ENCODE measurements around the gene ACTRT3. TPM values are rescaled to one million over a fixed set of nuclear protein-coding genes. Genes with fewer than 3 reads are reported as not detected.

The ACTRT3 gene
- 3.3 TPM for total RNA-seq

DNA sequence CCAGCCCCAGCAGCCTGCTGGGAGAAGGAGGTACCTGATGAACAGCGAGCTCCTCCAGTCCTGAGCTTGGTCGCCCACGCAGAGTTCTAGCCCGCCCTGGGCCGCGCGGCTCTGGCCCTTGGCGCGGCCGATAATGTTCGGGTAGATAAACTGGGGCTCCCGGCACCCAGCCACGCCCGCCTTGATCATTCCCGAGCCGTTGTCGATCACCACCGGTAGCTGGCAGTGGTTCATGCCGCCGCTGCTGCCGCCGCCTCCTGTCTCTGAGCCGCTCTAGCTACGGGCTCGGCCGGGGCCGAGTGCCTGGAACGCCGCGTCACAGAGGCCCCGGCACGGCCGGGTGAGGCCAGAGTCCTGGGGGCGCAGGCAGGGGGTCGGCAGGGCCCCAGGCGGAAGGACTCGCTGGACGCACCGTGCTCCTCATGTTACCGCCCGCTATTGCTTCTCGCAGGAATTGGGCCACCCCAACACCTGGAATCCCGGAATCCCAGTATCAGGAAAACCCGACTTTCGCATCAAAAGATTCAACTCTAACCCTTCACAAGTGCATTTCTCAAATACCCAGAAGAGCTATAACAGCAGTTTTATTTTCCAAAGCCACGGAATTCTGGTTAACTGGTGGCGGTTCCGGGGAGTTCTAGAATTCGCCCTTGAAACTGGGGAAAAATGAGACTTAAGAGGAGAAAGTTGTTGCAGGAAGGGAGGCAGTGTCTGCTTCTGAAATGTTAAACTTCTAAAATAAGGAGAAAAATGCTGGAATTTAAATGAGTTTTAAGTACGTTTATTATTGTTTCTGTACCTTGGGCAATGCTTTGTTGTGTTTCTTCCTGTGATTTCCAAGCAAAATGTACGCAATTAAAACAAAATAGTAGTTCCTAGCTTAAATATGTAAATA, at the start of gene ACTRT3:
TSS of gene ACTRT3 (minus strand) at position 275 of the 895 bp plus-strand sequence. CDS start at position 234, 41 bp downstream.
- no peak for FAIRE-seq
- peak; percentile 44 to 54 for DNase-seq (ENCODE audit: low spot score in 2 of 2)

GRCh38 chr3:169818316-169818715, 49.0 kb upstream of the ACTRT3 start:
- no peak for FAIRE-seq
- no peak for DNase-seq (ENCODE audit: low spot score in 2 of 2)

GRCh38 chr3:169815590-169816150, 46.3 kb upstream of the ACTRT3 start:
- FAIRE-seq: no peak
- no peak for DNase-seq (ENCODE audit: low spot score in 2 of 2)

DNA sequence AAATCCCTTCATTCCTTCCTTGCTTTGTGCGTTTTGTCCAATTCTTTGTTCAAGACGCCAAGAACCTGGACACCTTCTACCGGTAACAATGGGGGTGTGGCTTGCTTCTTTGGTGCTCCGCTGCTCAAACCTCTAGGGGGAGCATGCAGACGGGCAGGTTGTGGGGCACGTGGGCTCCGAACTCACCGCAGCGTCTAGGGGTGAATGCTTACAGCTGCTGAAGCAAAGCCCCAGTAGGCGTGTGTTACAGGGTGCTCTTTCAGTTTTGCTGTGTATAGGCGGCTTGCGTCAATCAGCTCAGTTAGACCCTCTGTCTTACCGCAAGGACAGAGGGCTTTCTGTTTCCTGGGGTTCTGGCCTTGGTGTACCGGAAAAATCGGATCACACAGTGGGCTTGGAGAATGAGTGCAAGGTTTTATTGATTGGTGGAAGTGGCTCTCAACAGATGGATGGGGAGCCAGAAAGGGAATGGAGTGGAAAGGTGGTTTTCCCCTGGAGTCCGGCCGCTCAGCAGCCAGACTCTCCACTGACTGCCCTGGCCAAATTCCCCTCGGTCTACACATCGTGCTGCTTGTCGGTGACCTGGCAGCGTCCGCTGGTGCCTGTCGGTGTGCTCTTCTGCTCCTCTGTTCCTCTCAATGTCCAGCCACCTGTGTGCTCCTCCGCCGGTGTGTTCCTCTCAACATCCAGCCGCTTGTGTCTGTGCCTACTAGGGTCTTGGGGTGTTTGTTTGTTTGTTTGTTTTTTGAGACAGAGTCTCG, 44.6 kb upstream of the ACTRT3 start:
- DNase-seq (ENCODE audit: low spot score in 2 of 2): no peak
- no peak for FAIRE-seq

DNA sequence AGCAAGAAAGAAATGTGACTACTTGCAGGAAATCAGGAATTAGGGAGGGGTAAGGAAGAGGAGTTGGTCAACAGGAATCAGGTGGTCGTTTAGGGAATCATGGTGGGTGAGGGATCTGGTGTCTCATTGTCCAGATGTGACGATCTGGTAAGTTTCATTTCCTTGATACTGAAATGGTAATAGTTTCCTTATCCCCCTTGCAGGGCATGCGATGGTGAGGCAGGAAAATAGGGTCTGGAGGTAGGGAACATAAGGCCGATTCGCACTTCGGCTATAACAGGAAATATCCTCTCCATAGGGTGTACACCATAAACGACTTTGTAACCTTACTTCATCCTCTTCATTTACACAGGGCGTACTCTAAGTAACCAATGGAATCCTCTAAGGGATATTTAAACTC, 43.9 kb upstream of the ACTRT3 start:
- FAIRE-seq (no peak), DNase-seq (ENCODE audit: low spot score in 2 of 2) (no peak)

DNA sequence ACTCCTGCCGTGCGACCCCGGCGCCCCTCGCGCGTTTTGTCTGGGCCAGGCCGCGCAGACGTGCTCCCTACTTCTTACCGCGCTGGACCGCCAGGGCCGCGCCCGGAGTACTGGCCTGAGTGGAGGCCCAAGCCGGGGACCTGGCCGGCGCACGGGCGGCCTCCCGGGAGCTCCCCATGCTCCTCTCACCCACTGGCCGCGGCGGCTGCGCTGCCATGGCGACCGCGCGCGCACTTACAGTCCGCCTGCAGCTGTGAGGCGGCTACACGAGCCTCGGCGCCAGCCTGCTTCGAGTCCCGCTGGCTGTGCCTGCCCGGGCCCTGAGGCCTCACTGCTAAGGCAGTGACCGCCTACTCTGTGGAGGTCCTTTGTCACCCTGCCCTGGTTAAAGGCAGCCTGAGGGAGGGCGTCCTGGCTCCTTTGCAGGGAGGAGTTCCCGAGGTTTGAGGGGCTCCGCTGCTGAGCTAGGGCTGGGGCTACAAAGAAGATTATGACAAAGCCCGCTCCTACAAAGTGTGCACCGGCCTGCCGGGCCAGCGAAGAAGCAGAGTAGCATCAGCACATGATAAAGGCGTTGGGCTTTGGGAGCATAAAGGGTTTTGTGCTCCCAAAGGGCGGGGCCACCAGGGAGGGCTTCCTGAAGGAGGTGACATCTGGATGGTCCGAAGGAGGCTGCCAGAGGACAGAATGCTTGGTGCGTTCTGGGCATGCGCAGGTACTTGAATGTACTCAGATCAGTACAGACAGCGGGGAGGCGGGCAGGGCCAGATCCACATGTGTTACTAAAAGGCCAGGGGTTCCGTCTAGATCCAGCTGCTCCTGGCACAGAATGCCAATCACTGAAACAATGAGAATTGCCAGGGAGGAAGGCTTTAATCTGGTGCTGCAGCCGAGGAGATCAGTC, 43.2 kb upstream of the ACTRT3 start, which contains the start of the genes LRRC34 and LRRIQ4:
TSS of gene LRRC34 (minus strand) at position 573 of the 904 bp plus-strand sequence. CDS start at position 217, 356 bp downstream.
TSS of gene LRRIQ4 (plus strand) at position 539 of the 904 bp plus-strand sequence. CDS start 9,052 bp downstream, outside the sequence.
- no peak for FAIRE-seq

GRCh38 chr3:169811631-169812331, 42.4 kb upstream of the ACTRT3 start:
- FAIRE-seq: no peak
- DNase-seq (ENCODE audit: low spot score in 2 of 2): peak in 1 of 2 donors; percentile 19

More for the DNA sequence above, 43.2 kb upstream of the ACTRT3 start, which contains the start of the genes LRRC34 and LRRIQ4:
- DNase-seq (ENCODE audit: low spot score in 2 of 2): peak; percentile 43 to 52

DNA sequence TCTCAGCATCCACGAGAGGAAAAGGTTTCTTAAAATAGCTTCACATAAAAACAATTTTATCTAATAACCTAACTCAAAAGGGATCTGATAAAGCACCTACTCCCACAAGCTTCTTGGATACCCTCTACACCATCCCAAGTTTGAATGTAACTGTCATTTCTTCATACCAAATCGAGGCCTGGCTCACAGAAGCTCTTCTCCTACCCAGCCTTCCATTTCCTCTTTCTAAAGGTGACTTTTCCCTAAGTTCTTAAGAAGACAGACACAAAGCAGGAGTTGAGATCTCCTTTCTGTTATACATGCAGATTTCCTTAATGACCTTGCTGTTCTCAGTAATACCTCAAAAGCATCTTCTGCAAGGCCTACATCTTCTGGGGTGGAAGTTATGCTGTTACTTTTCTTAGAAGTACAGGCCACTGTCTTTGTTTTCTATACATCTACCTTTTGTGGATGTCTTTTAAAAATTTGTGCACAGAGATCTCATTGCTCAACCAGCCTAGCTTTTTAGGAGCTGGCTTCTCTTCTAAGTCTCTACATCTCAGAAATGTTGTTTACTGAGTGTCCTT, 40.0 kb upstream of the ACTRT3 start:
- DNase-seq (ENCODE audit: low spot score in 2 of 2) (no peak), FAIRE-seq (no peak)

GRCh38 chr3:169804681-169805080, 35.3 kb upstream of the ACTRT3 start:
- no peak for FAIRE-seq
- no peak for DNase-seq (ENCODE audit: low spot score in 2 of 2)

DNA sequence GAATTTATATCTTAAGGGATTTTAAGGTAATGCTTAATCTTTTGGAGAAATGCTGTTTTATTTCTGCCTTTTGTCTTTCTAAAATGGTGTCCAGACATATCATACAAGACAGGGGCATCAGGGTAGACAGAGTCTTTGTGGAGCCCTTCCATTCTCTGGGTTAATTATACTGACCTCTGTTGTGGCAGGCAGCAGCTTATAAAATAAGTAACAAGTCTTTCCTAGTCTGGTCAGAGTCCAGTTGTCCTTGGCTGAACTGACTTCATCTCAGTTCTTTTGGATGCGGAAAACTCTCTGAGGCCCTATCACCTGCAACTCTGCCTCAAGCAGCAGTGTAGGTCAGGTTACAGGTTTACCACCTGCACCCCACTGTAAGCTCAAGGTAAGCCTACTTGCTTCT, 23.0 kb upstream of the ACTRT3 start:
- FAIRE-seq (no peak), DNase-seq (ENCODE audit: low spot score in 2 of 2) (no peak)

GRCh38 chr3:169790687-169791429, 21.5 kb upstream of the ACTRT3 start:
- no peak for DNase-seq (ENCODE audit: low spot score in 2 of 2)
- no peak for FAIRE-seq

- FAIRE-seq: no peak
- no peak for DNase-seq (ENCODE audit: low spot score in 2 of 2)
These were observed 20.9 kb upstream of the ACTRT3 start for GRCh38 chr3:169790219-169790618.

GRCh38 chr3:169787791-169788190, 18.4 kb upstream of the ACTRT3 start:
- DNase-seq (ENCODE audit: low spot score in 2 of 2) (no peak), FAIRE-seq (no peak)

GRCh38 chr3:169787120-169787519, 17.8 kb upstream of the ACTRT3 start:
- DNase-seq (ENCODE audit: low spot score in 2 of 2) (no peak), FAIRE-seq (no peak)

- DNase-seq (ENCODE audit: low spot score in 2 of 2) (no peak), FAIRE-seq (no peak)
These were observed 12.0 kb upstream of the ACTRT3 start for GRCh38 chr3:169781209-169781855.

GRCh38 chr3:169780742-169781141, 11.4 kb upstream of the ACTRT3 start:
- no peak for DNase-seq (ENCODE audit: low spot score in 2 of 2)
- no peak for FAIRE-seq

DNA sequence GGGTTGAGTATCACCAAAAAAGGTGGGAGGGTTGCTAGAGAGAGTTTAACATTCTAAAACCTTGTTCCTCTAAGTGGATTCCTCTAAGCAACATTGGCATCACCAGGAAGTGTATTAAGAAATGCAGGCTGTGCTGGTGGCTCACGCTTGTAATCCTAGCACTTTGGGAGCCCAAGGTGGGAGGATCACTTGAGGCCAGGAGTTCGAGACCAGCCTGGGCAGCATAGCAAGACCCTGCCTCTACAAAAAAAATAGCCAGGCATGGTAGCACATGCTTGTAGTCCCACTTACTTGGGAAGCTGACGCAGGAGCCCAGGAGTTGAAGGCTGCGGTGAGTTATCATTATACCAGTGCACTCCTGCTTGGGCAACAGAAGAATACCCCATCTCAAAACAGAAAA, 8.5 kb upstream of the ACTRT3 start:
- FAIRE-seq (no peak), DNase-seq (ENCODE audit: low spot score in 2 of 2) (no peak)

DNA sequence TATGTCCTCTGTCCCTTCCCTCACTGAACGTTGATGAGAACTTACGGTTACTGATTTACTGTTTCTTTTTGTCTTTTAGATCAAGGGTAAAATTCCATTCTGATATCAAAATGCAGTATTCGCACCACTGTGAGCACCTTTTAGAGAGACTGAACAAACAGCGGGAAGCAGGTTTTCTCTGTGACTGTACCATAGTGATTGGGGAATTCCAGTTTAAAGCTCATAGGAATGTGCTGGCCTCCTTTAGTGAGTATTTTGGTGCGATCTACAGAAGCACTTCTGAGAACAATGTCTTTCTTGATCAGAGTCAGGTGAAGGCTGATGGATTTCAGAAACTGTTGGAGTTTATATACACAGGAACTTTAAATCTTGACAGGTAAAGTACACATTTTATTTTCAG, 4.8 kb upstream of the ACTRT3 start:
- no peak for DNase-seq (ENCODE audit: low spot score in 2 of 2)
- no peak for FAIRE-seq

Data from frontal cortex (tissue), 4 donors.